Measurements from ENCODE around the gene CERS3.

The CERS3 gene

GRCh38 chr15:100533886-100534285, 5.1 kb upstream of the CERS3 start:
- H3K4me3 ChIP-seq (ENCODE audit: low read depth, low read length) = no peak overlapping the region
- no peak for TF ChIP-seq CTCF (IDR thresholded peaks at IDR 0.05; ENCODE audit: borderline replicate concordance, insufficient read depth, low read depth, low read length)

- no peak overlapping the region for H3K4me3 ChIP-seq (ENCODE audit: low read depth, low read length)
- TF ChIP-seq CTCF (IDR thresholded peaks at IDR 0.05; ENCODE audit: borderline replicate concordance, insufficient read depth, low read depth, low read length) = no peak
These were observed 3.1 kb upstream of the CERS3 start for GRCh38 chr15:100531823-100532327.

GRCh38 chr15:100531204-100531603, 2.5 kb upstream of the CERS3 start:
- no peak overlapping the region for H3K4me3 ChIP-seq (ENCODE audit: low read depth, low read length)
- no peak for TF ChIP-seq CTCF (IDR thresholded peaks at IDR 0.05; ENCODE audit: borderline replicate concordance, insufficient read depth, low read depth, low read length)

GRCh38 chr15:100529556-100529955, 806 bp upstream of the CERS3 start:
- TF ChIP-seq CTCF (IDR thresholded peaks at IDR 0.05; ENCODE audit: borderline replicate concordance, insufficient read depth, low read depth, low read length) = no peak

GRCh38 chr15:100526027-100526481, 2.7 kb downstream of the CERS3 start:
- H3K4me3 ChIP-seq (ENCODE audit: low read depth, low read length) = no peak overlapping the region
- TF ChIP-seq CTCF (IDR thresholded peaks at IDR 0.05; ENCODE audit: borderline replicate concordance, insufficient read depth, low read depth, low read length) = no peak

More at GRCh38 chr15:100529556-100529955, 806 bp upstream of the CERS3 start:
- H3K4me3 ChIP-seq (ENCODE audit: low read depth, low read length) = no peak overlapping the region

GRCh38 chr15:100525436-100525835, 3.3 kb downstream of the CERS3 start:
- H3K4me3 ChIP-seq (ENCODE audit: low read depth, low read length) = no peak overlapping the region
- no peak for TF ChIP-seq CTCF (IDR thresholded peaks at IDR 0.05; ENCODE audit: borderline replicate concordance, insufficient read depth, low read depth, low read length)

GRCh38 chr15:100524326-100524725, 4.4 kb downstream of the CERS3 start:
- TF ChIP-seq CTCF (IDR thresholded peaks at IDR 0.05; ENCODE audit: borderline replicate concordance, insufficient read depth, low read depth, low read length) = no peak
- no peak overlapping the region for H3K4me3 ChIP-seq (ENCODE audit: low read depth, low read length)

Data from GM12875 (cell line).